H1 (cell line): ENCODE data around the gene RPS5. TPM values are rescaled to one million over a fixed set of nuclear protein-coding genes. Genes with fewer than 3 reads are reported as not detected.

Source experiments
- CTCF ChIA-PET: fragments of 300-600 bp; sonication (Branson Sonifier 250); formaldehyde crosslinking; loops from one replicate; lab custom pipeline; 2021; ENCODE audit not compliant: partially characterized antibody; lab: Charles Lee
- POLR2A ChIA-PET: fragments of 300-600 bp; sonication (Branson Sonifier 250); formaldehyde crosslinking; loops from one replicate; lab custom pipeline; 2021; ENCODE audit warnings: inconsistent platforms; ENCODE audit not compliant: partially characterized antibody; lab: Charles Lee
- DNase-seq, 2 experiments: peaks; one replicate each; pipeline versions ENCODE4 v3.0.0 to v3.0.0-alpha.2; 2010 to 2022; ENCODE audit warnings: low spot score in 2 of 2, low read depth in 1 of 2, mixed read lengths in 1 of 2
- FAIRE-seq: peaks from 2 replicates; lab custom pipeline; 2011; peaks lifted over from hg19 to GRCh38; lab: Jason Lieb, UNC
- H2AFZ ChIP-seq: 2 replicates; pipeline ENCODE4 v1.8.1; 2012; ENCODE audit warnings: low read length, inconsistent platforms
- H2AK5ac ChIP-seq: 2 replicates; pipeline ENCODE4 v1.6.1; 2013; ENCODE audit warnings: low read depth, low read length
- H2BK120ac ChIP-seq: replicated peaks from 2 replicates; pipeline ENCODE3; 2013; ENCODE audit warnings: low read depth, low read length, inconsistent platforms
- H2BK12ac ChIP-seq: 2 replicates; pipeline ENCODE4 v1.6.1; 2013; ENCODE audit warnings: low read depth, low read length
- H2BK15ac ChIP-seq: 2 replicates; pipeline ENCODE4 v1.6.1; 2013; ENCODE audit warnings: low read length
- H2BK20ac ChIP-seq: 2 replicates; pipeline ENCODE4 v1.6.1; 2013; ENCODE audit warnings: low read length
- H2BK5ac ChIP-seq: 2 replicates; pipeline ENCODE4 v1.6.1; 2013; ENCODE audit warnings: low read depth, low read length
- H3K14ac ChIP-seq: 2 replicates; pipeline ENCODE4 v1.6.1; 2013; ENCODE audit warnings: inconsistent platforms; ENCODE audit not compliant: insufficient read length
- H3K18ac ChIP-seq: 2 replicates; pipeline ENCODE4 v1.6.1; 2013; ENCODE audit warnings: low read length; ENCODE audit errors: extremely low read depth
- H3K23ac ChIP-seq: 2 replicates; pipeline ENCODE4 v1.6.1; 2013; ENCODE audit warnings: inconsistent platforms; ENCODE audit not compliant: insufficient read length
- H3K23me2 ChIP-seq: 2 replicates; pipeline ENCODE4 v1.6.1; 2013; ENCODE audit warnings: low read depth, low read length
- H3K27ac ChIP-seq: 2 replicates; pipeline ENCODE4 v1.6.1; 2011; ENCODE audit warnings: low read depth, low read length, inconsistent platforms
- H3K27me3 ChIP-seq, 4 experiments: replicated peaks in 1 of 4; 1 replicate in 1 of 4; 2 replicates in 3 of 4; pipeline versions ENCODE4 v1.6.1 to v1.8.1; 2011 to 2013; ENCODE audit warnings: low read length in 3 of 4, mild to moderate bottlenecking in 3 of 4, inconsistent platforms in 2 of 4, mixed read lengths in 2 of 4, moderate library complexity in 1 of 4; ENCODE audit not compliant: control insufficient read depth in 3 of 4, insufficient read depth in 3 of 4; ENCODE audit errors: extremely low read depth in 1 of 4
- H3K36me3 ChIP-seq, 4 experiments: 2 replicates each; pipeline versions ENCODE4 v1.6.1 to v1.8.1; 2011 to 2013; ENCODE audit warnings: mild to moderate bottlenecking in 4 of 4, low read length in 3 of 4, moderate library complexity in 2 of 4, control low read depth in 1 of 4, inconsistent platforms in 1 of 4; ENCODE audit not compliant: insufficient read depth in 4 of 4, control insufficient read depth in 2 of 4
- H3K4ac ChIP-seq: replicated peaks from 2 replicates; pipeline ENCODE3; 2013; ENCODE audit warnings: low read length, low read depth, mixed read lengths, inconsistent platforms; ENCODE audit not compliant: insufficient read length
- H3K4me1 ChIP-seq, 4 experiments: replicated peaks in 1 of 4; 1 replicate in 1 of 4; 2 replicates in 3 of 4; pipeline versions ENCODE4 v1.6.1 to v1.8.1; 2011 to 2013; ENCODE audit warnings: low read length in 3 of 4, inconsistent platforms in 2 of 4, mixed read lengths in 1 of 4; ENCODE audit not compliant: insufficient read depth in 4 of 4, control insufficient read depth in 3 of 4
- H3K4me2 ChIP-seq, 2 experiments: 2 replicates each; pipeline versions ENCODE4 v1.6.1 to v1.8.1; 2011 to 2013; ENCODE audit warnings: low read depth in 2 of 2, low read length in 2 of 2, control low read depth in 1 of 2, inconsistent platforms in 1 of 2, mild to moderate bottlenecking in 1 of 2; ENCODE audit not compliant: insufficient read depth in 1 of 2
- H3K4me3 ChIP-seq, 4 experiments: fragments of 200-600, 300-600 bp in 1 of 4; sonication (generic), shearing (Covaris generic), sonication (Bioruptor Twin) in 1 of 4; 2 replicates each; pipeline versions ENCODE4 v1.5.1 to v1.8.1; 2011 to 2016; ENCODE audit warnings: low read length in 4 of 4, low read depth in 3 of 4, control low read depth in 2 of 4, inconsistent platforms in 2 of 4, mild to moderate bottlenecking in 2 of 4, mixed read lengths in 1 of 4, moderate library complexity in 1 of 4; ENCODE audit not compliant: insufficient read depth in 2 of 4; ENCODE audit errors: extremely low read depth in 1 of 4
- H3K56ac ChIP-seq: replicated peaks from 2 replicates; pipeline ENCODE3; 2013; ENCODE audit warnings: low read depth, mild to moderate bottlenecking, mixed read lengths, low read length, inconsistent platforms; ENCODE audit not compliant: insufficient read length
- H3K79me1 ChIP-seq: 2 replicates; pipeline ENCODE4 v1.6.1; 2013; ENCODE audit warnings: low read depth, low read length, control low read depth
- H3K79me2 ChIP-seq, 2 experiments: 2 replicates each; pipeline versions ENCODE4 v1.6.1 to v1.8.1; 2012 to 2013; ENCODE audit warnings: low read length in 2 of 2, mild to moderate bottlenecking in 2 of 2, inconsistent platforms in 1 of 2; ENCODE audit not compliant: insufficient read depth in 2 of 2, control insufficient read depth in 1 of 2
- H3K9ac ChIP-seq, 4 experiments: replicated peaks in 1 of 4; 1 replicate in 1 of 4; 2 replicates in 3 of 4; pipeline versions ENCODE4 v1.6.1 to v1.8.1; 2011 to 2013; ENCODE audit warnings: low read depth in 3 of 4, low read length in 3 of 4, control low read depth in 2 of 4, mild to moderate bottlenecking in 2 of 4, moderate library complexity in 2 of 4, inconsistent platforms in 1 of 4; ENCODE audit errors: extremely low read depth in 1 of 4
- H3K9me3 ChIP-seq, 2 experiments: 2 replicates each; pipeline versions ENCODE4 v1.6.1 to v1.8.1; 2012 to 2013; ENCODE audit warnings: mild to moderate bottlenecking in 2 of 2, moderate library complexity in 2 of 2, control low read depth in 1 of 2, inconsistent platforms in 1 of 2, low read depth in 1 of 2, low read length in 1 of 2, mixed read lengths in 1 of 2; ENCODE audit not compliant: insufficient read depth in 2 of 2
- H4K20me1 ChIP-seq, 2 experiments: replicated peaks in 1 of 2; 2 replicates each; pipeline versions ENCODE3 to v1.8.1; 2011 to 2013; ENCODE audit warnings: inconsistent platforms in 2 of 2, low read length in 2 of 2, mild to moderate bottlenecking in 1 of 2; ENCODE audit not compliant: insufficient read depth in 2 of 2, control insufficient read depth in 1 of 2
- H4K5ac ChIP-seq: 2 replicates; pipeline ENCODE4 v1.6.1; 2013; ENCODE audit warnings: low read length, low read depth, mixed read lengths, inconsistent platforms; ENCODE audit not compliant: insufficient read length
- H4K8ac ChIP-seq: 2 replicates; pipeline ENCODE4 v1.8.0; 2013; ENCODE audit warnings: mild to moderate bottlenecking, moderate library complexity, low read length, inconsistent platforms; ENCODE audit not compliant: insufficient read depth; ENCODE audit errors: extremely low read depth
- H4K91ac ChIP-seq: replicated peaks from 2 replicates; pipeline ENCODE3; 2013; ENCODE audit warnings: low read length, mixed read lengths, inconsistent platforms; ENCODE audit not compliant: insufficient read length
- CTCF ChIP-seq, 3 experiments: IDR thresholded peaks; 1 replicate in 2 of 3; 2 replicates in 1 of 3; pipeline versions ENCODE4 v1.5.1 to v1.6.1; 2011; ENCODE audit warnings: low read length in 3 of 3, mild to moderate bottlenecking in 3 of 3, inconsistent platforms in 2 of 3, low read depth in 1 of 3, moderate library complexity in 1 of 3; ENCODE audit not compliant: insufficient read depth in 1 of 3; ENCODE audit errors: control extremely low read depth in 1 of 3
- RAD21 ChIP-seq, 2 experiments: IDR thresholded peaks in 1 of 2; conservative IDR thresholded peaks in 1 of 2; 2 replicates each; pipeline ENCODE4 v1.6.1; 2011; ENCODE audit warnings: low read depth in 2 of 2, low read length in 2 of 2, improper control_type of control experiment in 1 of 2, inconsistent platforms in 1 of 2, mild to moderate bottlenecking in 1 of 2, moderate library complexity in 1 of 2
- SIRT6 ChIP-seq: IDR thresholded peaks from one replicate; pipeline ENCODE4 v1.7.1; 2012; ENCODE audit warnings: low read length, inconsistent platforms
- WGBS, 2 experiments: shearing (Covaris generic) in 1 of 2; methylation state at CpG; one replicate each; pipeline versions ENCODE4 v1.1.6 to v1.1.7; 2013 to 2015; ENCODE audit warnings: low lambda C conversion rate in 2 of 2, mixed read lengths in 2 of 2, inconsistent platforms in 1 of 2, low coverage in 1 of 2, missing lambda C conversion rate in 1 of 2; ENCODE audit not compliant: insufficient replicate concordance in 2 of 2, insufficient coverage in 1 of 2, insufficient read length in 1 of 2; ENCODE audit errors: extremely low coverage in 1 of 2, missing lambda C conversion rate in 1 of 2; 5-methylcytosine and 5-hydroxymethylcytosine counted together
- polyA plus RNA-seq, 7 experiments: library from polyadenylated mRNA; depleted of rRNA in 3 of 7; stranded (reverse) in 5 of 7; unstranded in 2 of 7; fragments of >200 nt in 5 of 7; fragments of 200-250 nt in 2 of 7; gene quantifications; 1 replicate in 5 of 7; 2 replicates in 1 of 7; 4 replicates in 1 of 7; pipeline versions ENCODE4 v1.2.1 to v1.2.3, GENCODE V29; 2011 to 2013; ENCODE audit warnings: missing spikeins in 2 of 7, mixed read lengths in 2 of 7
- total RNA-seq: library from RNA; stranded (reverse); fragmentation: NEBNext Ultra II Directional; extraction: Animal tissue kit (Norgen Biotek cat#: 25700); gene quantifications from 2 replicates; pipeline ENCODE4 v1.2.1, GENCODE V29; 2021

The RPS5 gene
- total and polyA plus RNA-seq, 2 of the 8 experiments (the other 6 are each of a cell fraction or from before 2014, with no cell fraction given), result 1,557 to 5,731 TPM

GRCh38 chr19:58338825-58339558 lies 48.1 kb upstream of the RPS5 start:
- H4K5ac ChIP-seq, result no peak overlapping the region
- H3K4me1 ChIP-seq, result no peaks in the 10 kb centered on the region
- no peak overlapping the region for H3K18ac ChIP-seq
- FAIRE-seq, result no peak
- DNase-seq, result peak in 1 of 2 experiments; percentile 81
- no peak overlapping the region for H2BK5ac ChIP-seq
- H3K4ac ChIP-seq, result no peak overlapping the region
- no peak overlapping the region for H2AK5ac ChIP-seq
- H2BK20ac ChIP-seq, result no peak overlapping the region
- no peak overlapping the region for H3K9ac ChIP-seq
- H4K20me1 ChIP-seq, result peaks cover 3 to 8% of the 10 kb centered on the region in 2 experiments
- no peak overlapping the region for H2AFZ ChIP-seq
- no peak overlapping the region for H3K4me2 ChIP-seq
- no peak overlapping the region for H2BK120ac ChIP-seq
- peaks cover 0 to 9% (median 3%) of the 10 kb centered on the region in 4 experiments; a peak in 3 of 8 replicates for H3K36me3 ChIP-seq
- H3K23me2 ChIP-seq, result no peaks in the 10 kb centered on the region
- H3K14ac ChIP-seq, result no peak overlapping the region
- no peak overlapping the region; the same call in 1 of the 2 replicates for H4K8ac ChIP-seq
- ChIA-PET POLR2A (interaction anchor here (1.0 to 1.7 kb wide), 3 partner anchors 12 to 56 kb away, joined by 3 to 5 read pairs (median 3); partner anchors contain the start of genes RNF225, ZNF497 and ZSCAN22), CTCF (interaction anchor here (0.5 to 3.7 kb wide), 20 partner anchors 9 to 588 kb away, joined by 3 to 30 read pairs (median 4); partner anchors contain the start of gene A1BG)
- H3K79me1 ChIP-seq, result no peaks in the 10 kb centered on the region
- no peak overlapping the region for H3K56ac ChIP-seq
- peak; percentile 39 to 52 for TF ChIP-seq RAD21 (IDR thresholded peaks at IDR 0.05 in 1 of 2, conservative IDR thresholded peaks at IDR 0.05 in 1 of 2; ENCODE audit: low read depth in 2 of 2, low read length in 2 of 2)
- no peak for TF ChIP-seq SIRT6
- TF ChIP-seq CTCF (IDR thresholded peaks at IDR 0.05; ENCODE audit: control extremely low read depth in 1 of 3, insufficient read depth in 1 of 3, low read depth in 1 of 3, low read length in 3 of 3), result peak; percentile 54 to 76 (median 71)
- WGBS, 2 experiments, result 88% methylated on average over 30 of the region's 30 CpGs; no CpG with 5 or more reads in 1 of the 2 experiments
- H2BK15ac ChIP-seq, result no peak overlapping the region
- peaks cover 5 to 6% of the 10 kb centered on the region in 2 experiments; a peak in 2 of 4 replicates for H3K9me3 ChIP-seq
- H2BK12ac ChIP-seq, result no peak overlapping the region
- H3K27me3 ChIP-seq, result no peaks in the 10 kb centered on the region
- no peak overlapping the region for H3K23ac ChIP-seq
- no peak overlapping the region for H4K91ac ChIP-seq
- no peak overlapping the region for H3K27ac ChIP-seq
- H3K4me3 ChIP-seq, result no peak overlapping the region
- H3K79me2 ChIP-seq, result no peaks in the 10 kb centered on the region
